Peyer's patch (tissue), 4 donors: ENCODE data around the gene ZC3HAV1. TPM values are rescaled to one million over a fixed set of nuclear protein-coding genes. Genes with fewer than 3 reads are reported as not detected.

Experiments
- DNase-seq, 3 donors: peaks; one replicate each; pipeline ENCODE4 v3.0.0-alpha.2; 2017 to 2019
- H3K27ac ChIP-seq, 4 donors: fragments of 200-600 bp; sonication (generic); one replicate each; pipeline ENCODE4 v1.5.1; 2016 to 2019
- H3K27me3 ChIP-seq, 2 donors: fragments of 200-600 bp; sonication (generic); one replicate each; pipeline ENCODE4 v1.5.1; 2019
- H3K36me3 ChIP-seq, 3 donors: fragments of 200-600 bp; sonication (generic); one replicate each; pipeline ENCODE4 v1.5.1; 2016 to 2019
- H3K4me1 ChIP-seq, 4 donors: fragments of 200-600 bp; sonication (generic); one replicate each; pipeline ENCODE4 v1.5.1; 2016 to 2019
- H3K4me3 ChIP-seq, 4 donors: fragments of 200-600 bp; sonication (generic); 1 replicate in 3 of 4; 2 replicates in 1 of 4; pipeline ENCODE4 v1.5.1; 2016 to 2019; ENCODE audit warnings: mild to moderate bottlenecking in 1 of 4
- H3K9me3 ChIP-seq, 4 donors: fragments of 200-600 bp; sonication (generic); one replicate each; pipeline ENCODE4 v1.5.1; 2016 to 2019; ENCODE audit warnings: mild to moderate bottlenecking in 1 of 4
- CTCF ChIP-seq, 6 experiments: fragments of 450-650 bp in 4 of 6; fragments of 200-600 bp in 2 of 6; sonication (generic) in 1 of 6; IDR thresholded peaks; one replicate each; pipeline ENCODE4 v1.5.1; 2017 to 2019; ENCODE audit warnings: antibody characterized with exemption in 6 of 6, mild to moderate bottlenecking in 3 of 6, moderate library complexity in 1 of 6
- POLR2A ChIP-seq, 2 donors: fragments of 450-650 bp; IDR thresholded peaks; one replicate each; pipeline ENCODE4 v1.5.1; 2017; ENCODE audit warnings: antibody characterized with exemption in 2 of 2, mild to moderate bottlenecking in 2 of 2, moderate library complexity in 2 of 2
- total RNA-seq, 4 donors: library from RNA; depleted of rRNA; stranded (reverse); fragments of >200 nt; gene quantifications; one replicate each; pipeline ENCODE4 v1.1.0, GENCODE V29; 2016

Gene ZC3HAV1
- total RNA-seq, 4 donors from 2014 or later = 23.5 to 42.1 (median 32.7) TPM

DNA sequence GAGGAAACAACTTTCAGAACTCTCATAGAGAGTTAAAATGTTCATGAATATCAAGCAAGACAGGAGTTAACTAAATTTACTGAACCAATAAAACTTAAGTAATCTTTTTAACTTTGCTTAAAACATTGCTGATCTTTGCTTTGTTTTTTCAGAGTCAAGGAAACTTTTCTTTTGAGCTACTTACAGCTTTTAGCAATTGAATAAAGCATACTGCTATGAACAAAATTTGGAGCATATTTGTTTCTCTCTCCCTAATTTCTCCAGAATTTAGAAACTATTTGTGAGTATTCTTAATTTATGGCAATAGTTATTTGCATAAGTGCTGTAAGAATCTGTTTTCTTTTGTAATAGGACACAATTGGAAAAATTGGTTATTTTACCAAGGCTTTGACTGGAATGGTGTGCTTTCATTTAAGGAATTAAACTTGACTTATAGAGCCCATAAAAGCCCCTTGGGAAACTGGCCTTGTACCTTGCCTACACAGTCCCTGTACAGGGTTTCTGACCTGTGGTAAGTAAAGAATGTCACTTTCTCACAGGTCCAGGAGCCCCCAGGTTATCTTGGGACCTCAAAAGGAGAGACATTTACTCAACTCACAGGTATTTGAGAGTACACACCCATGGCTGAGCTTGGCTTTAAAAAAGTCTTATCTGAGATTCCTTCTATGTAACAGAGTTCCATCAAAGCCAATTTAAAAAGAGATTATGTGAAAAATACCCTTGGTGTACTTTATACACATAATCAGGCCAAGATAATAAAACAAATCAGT, 105.0 kb downstream of the ZC3HAV1 start:
- no peaks in the 10 kb centered on the region for H3K9me3 ChIP-seq
- H3K27ac ChIP-seq = no peak overlapping the region
- TF ChIP-seq POLR2A (IDR thresholded peaks at IDR 0.05) (no peak), CTCF (IDR thresholded peaks at IDR 0.05) (no peak)
- DNase-seq = no peak
- H3K36me3 ChIP-seq = no peaks in the 10 kb centered on the region
- H3K4me1 ChIP-seq = no peaks in the 10 kb centered on the region
- no peak overlapping the region for H3K4me3 ChIP-seq
- no peaks in the 10 kb centered on the region for H3K27me3 ChIP-seq

- Histone ChIP-seq H3K4me3 (no peak overlapping the region), H3K36me3 (no peaks in the 10 kb centered on the region), H3K27ac (no peak overlapping the region), H3K4me1 (no peaks in the 10 kb centered on the region), H3K9me3 (no peaks in the 10 kb centered on the region), H3K27me3 (no peaks in the 10 kb centered on the region)
- no peak for TF ChIP-seq CTCF (IDR thresholded peaks at IDR 0.05)
- TF ChIP-seq POLR2A (IDR thresholded peaks at IDR 0.05) = no peak
- no peak for DNase-seq
These were observed 110.1 kb downstream of the ZC3HAV1 start for GRCh38 chr7:138999414-138999813.

Other genes with a start within 250 kb of the ZC3HAV1 start
- 1 to 10 TPM; 1.6 to 5.0 (median 3.3) TPM for gene KIAA1549, start 128.3 kb downstream of the ZC3HAV1 start, total RNA-seq
- 10 to 100 TPM in 3 of 4 donors, 1 to 10 TPM in 1; 7.7 to 25.6 (median 13.6) TPM for gene ZC3HAV1L, start 73.7 kb downstream of the ZC3HAV1 start, total RNA-seq
- gene UBN2, start 121.5 kb upstream of the ZC3HAV1 start, total RNA-seq = 10 to 100 TPM; 18.0 to 46.2 (median 22.6) TPM
- 10 to 100 TPM in 1 of 4 donors, 1 to 10 TPM in 2, not detected in 1; 4.4 to 12.1 (median 5.4) TPM for gene FMC1, start 231.6 kb upstream of the ZC3HAV1 start, total RNA-seq